ENCODE data around the gene LFNG. TPM values are rescaled to one million over a fixed set of nuclear protein-coding genes. Genes with fewer than 3 reads are reported as not detected.

LFNG gene
- total and polyA plus RNA-seq, 9 of the 15 experiments (the other 6 are each of a cell fraction or from before 2014, with no cell fraction given) = 0.03 to 0.89 (median 0.25) TPM; not detected in 1

- H3K27ac ChIP-seq (ENCODE audit: extremely low read depth, low read depth, low read length) = no peak overlapping the region
- peaks cover 6 to 13% of the 10 kb centered on the region in 2 experiments; a peak in 4 of 5 replicates for H3K4me1 ChIP-seq (replicated peaks in 1 of 2; ENCODE audit: control insufficient read depth in 2 of 2, insufficient read depth in 2 of 2, low read length in 2 of 2)
- intact Hi-C loops (cut with micrococcal nuclease) = no loop called here
- H3K27me3 ChIP-seq (ENCODE audit: control insufficient read depth in 2 of 2, insufficient read depth in 2 of 2, low read length in 2 of 2) = no peaks in the 10 kb centered on the region
- no peak overlapping the region for H3K4me3 ChIP-seq
- no peak for ATAC-seq
- ChIA-PET CTCF (ENCODE audit: low intra/inter-chr PET ratio) (no interaction called here), POLR2A (no interaction called here)
- DNase-seq (ENCODE audit: extremely low read depth in 1 of 4, low spot score in 3 of 4) = no peak
- in situ Hi-C loops (cut with MboI) = no loop called here
- no peak overlapping the region for H3K9ac ChIP-seq (ENCODE audit: insufficient read depth in 1 of 2, low read depth in 2 of 2, low read length in 2 of 2)
- H4K20me1 ChIP-seq (replicated peaks; ENCODE audit: control insufficient read depth, insufficient read depth, low read length) = no peaks in the 10 kb centered on the region
- H3K9me1 ChIP-seq (ENCODE audit: control insufficient read depth, insufficient read depth, low read length) = no peaks in the 10 kb centered on the region
- no peak overlapping the region for H2AFZ ChIP-seq (ENCODE audit: low read depth, low read length)
- no peak overlapping the region for H3K4me2 ChIP-seq (ENCODE audit: insufficient read depth, low read length)
- H3K79me2 ChIP-seq (ENCODE audit: control insufficient read depth, insufficient read depth, low read length) = no peaks in the 10 kb centered on the region
- no peaks in the 10 kb centered on the region for H3K9me3 ChIP-seq (replicated peaks; ENCODE audit: control insufficient read depth, insufficient read depth, low read depth, low read length)
- H3K36me3 ChIP-seq (ENCODE audit: control insufficient read depth, insufficient read depth, low read length) = peaks cover 9% of the 10 kb centered on the region; the same call in 1 of the 3 replicates
- 97% methylated on average over 22 of the region's 56 CpGs for WGBS (ENCODE audit: insufficient coverage, low coverage, missing lambda C conversion rate)
- no TSS peak for BruUV-seq (replicated peaks)
- no peak for FAIRE-seq
- TF ChIP-seq PYGO2 (tag; IDR thresholded peaks at IDR 0.05) = no peak
- TF ChIP-seq ZBTB33 (CRISPR knock-in tag; IDR thresholded peaks at IDR 0.05) = peak; percentile 68
Observed at GRCh38 chr7:2576742-2577491, 57.3 kb downstream of the LFNG start.

Small RNAs within 50 kb of the gene (microRNA-seq; reads per million reads assigned to microRNA genes)
- gene MIR4648 (ENCODE audit: borderline microRNAs expressed) = not detected

Small RNAs within 50 kb of the gene (small RNA-seq; reads per million reads assigned to genes)
- gene MIR4648 = not detected

Other genes starting within 250 kb of the LFNG start
Only the 7 nearest of the 8 such genes appear.
- 334 and 358 TPM in 2 replicates for gene EIF3B, start 164.9 kb upstream of the LFNG start, total RNA-seq (2014; rRNA removed)
- gene EIF3B, start 164.9 kb upstream of the LFNG start, total RNA-seq (2014; rRNA removed; fragmentation: Illumina TruSeq; extraction: Trizol) = 357 and 410 TPM in 2 replicates
- gene EIF3B, start 164.9 kb upstream of the LFNG start, total RNA-seq (2015; rRNA removed; fragmentation: Illumina TruSeq; extraction: Trizol) = 407 and 420 TPM in 2 replicates
- gene EIF3B, start 164.9 kb upstream of the LFNG start, total RNA-seq (2021) = 387 and 416 TPM in 2 replicates
- gene EIF3B, start 164.9 kb upstream of the LFNG start, polyA plus RNA-seq (2011; rRNA removed) = 216 and 279 TPM in 2 replicates
- gene EIF3B, start 164.9 kb upstream of the LFNG start, polyA plus RNA-seq (2014; fragmentation: Illumina TruSeq; extraction: Trizol) = 494 and 496 TPM in 2 replicates
- gene EIF3B, start 164.9 kb upstream of the LFNG start, polyA plus RNA-seq (2014; fragmentation: Nextera tagmentation; extraction: Ambion mirVana) = 10 to 100 TPM; 25.9 to 57.6 TPM
- 263 and 278 TPM in 2 replicates for gene EIF3B, start 164.9 kb upstream of the LFNG start, polyA plus RNA-seq (2014; rRNA removed)
- gene CHST12, start 116.2 kb upstream of the LFNG start, total RNA-seq (2014; rRNA removed) = 8.2 and 8.9 TPM in 2 replicates
- gene CHST12, start 116.2 kb upstream of the LFNG start, total RNA-seq (2014; rRNA removed; fragmentation: Illumina TruSeq; extraction: Trizol) = 0.84 and 1.1 TPM in 2 replicates
- gene CHST12, start 116.2 kb upstream of the LFNG start, total RNA-seq (2015; rRNA removed; fragmentation: Illumina TruSeq; extraction: Trizol) = 4.0 and 4.2 TPM in 2 replicates
- gene CHST12, start 116.2 kb upstream of the LFNG start, total RNA-seq (2021) = 17.3 and 19.8 TPM in 2 replicates
- 3.6 and 6.8 TPM in 2 replicates for gene CHST12, start 116.2 kb upstream of the LFNG start, polyA plus RNA-seq (2011; rRNA removed)
- gene CHST12, start 116.2 kb upstream of the LFNG start, polyA plus RNA-seq (2014; fragmentation: Illumina TruSeq; extraction: Trizol) = 2.1 and 5.7 TPM in 2 replicates
- gene CHST12, start 116.2 kb upstream of the LFNG start, polyA plus RNA-seq (2014; fragmentation: Nextera tagmentation; extraction: Ambion mirVana) = under 1 TPM; 0.18 to 0.24 TPM
- 10.3 and 10.6 TPM in 2 replicates for gene CHST12, start 116.2 kb upstream of the LFNG start, polyA plus RNA-seq (2014; rRNA removed)
- gene GRIFIN, start 43.4 kb upstream of the LFNG start, total RNA-seq (2014; rRNA removed) = not detected in 2 replicates
- gene GRIFIN, start 43.4 kb upstream of the LFNG start, total RNA-seq (2014; rRNA removed; fragmentation: Illumina TruSeq; extraction: Trizol) = not detected in 2 replicates
- gene GRIFIN, start 43.4 kb upstream of the LFNG start, total RNA-seq (2015; rRNA removed; fragmentation: Illumina TruSeq; extraction: Trizol) = not detected in 2 replicates
- not detected in 2 replicates for gene GRIFIN, start 43.4 kb upstream of the LFNG start, total RNA-seq (2021)
- gene GRIFIN, start 43.4 kb upstream of the LFNG start, polyA plus RNA-seq (2011; rRNA removed) = not detected in 2 replicates
- not detected in 2 replicates for gene GRIFIN, start 43.4 kb upstream of the LFNG start, polyA plus RNA-seq (2014; fragmentation: Illumina TruSeq; extraction: Trizol)
- gene GRIFIN, start 43.4 kb upstream of the LFNG start, polyA plus RNA-seq (2014; fragmentation: Nextera tagmentation; extraction: Ambion mirVana) = not detected
- gene GRIFIN, start 43.4 kb upstream of the LFNG start, polyA plus RNA-seq (2014; rRNA removed) = not detected in 2 replicates
- gene BRAT1, start 35.8 kb downstream of the LFNG start, total RNA-seq (2014; rRNA removed) = 48.2 and 53.8 TPM in 2 replicates
- 1.9 and 3.7 TPM in 2 replicates for gene BRAT1, start 35.8 kb downstream of the LFNG start, total RNA-seq (2014; rRNA removed; fragmentation: Illumina TruSeq; extraction: Trizol)
- gene BRAT1, start 35.8 kb downstream of the LFNG start, total RNA-seq (2015; rRNA removed; fragmentation: Illumina TruSeq; extraction: Trizol) = 14.6 and 17.4 TPM in 2 replicates
- gene BRAT1, start 35.8 kb downstream of the LFNG start, total RNA-seq (2021) = 49.6 and 49.8 TPM in 2 replicates
- gene BRAT1, start 35.8 kb downstream of the LFNG start, polyA plus RNA-seq (2011; rRNA removed) = 10.5 and 23.7 TPM in 2 replicates
- gene BRAT1, start 35.8 kb downstream of the LFNG start, polyA plus RNA-seq (2014; fragmentation: Illumina TruSeq; extraction: Trizol) = 5.8 and 20.3 TPM in 2 replicates
- under 1 TPM; 0.13 to 0.31 TPM for gene BRAT1, start 35.8 kb downstream of the LFNG start, polyA plus RNA-seq (2014; fragmentation: Nextera tagmentation; extraction: Ambion mirVana)
- 35.3 and 39.1 TPM in 2 replicates for gene BRAT1, start 35.8 kb downstream of the LFNG start, polyA plus RNA-seq (2014; rRNA removed)
- gene IQCE, start 39.2 kb downstream of the LFNG start, total RNA-seq (2014; rRNA removed) = 7.2 and 8.5 TPM in 2 replicates
- 1.7 and 3.5 TPM in 2 replicates for gene IQCE, start 39.2 kb downstream of the LFNG start, total RNA-seq (2014; rRNA removed; fragmentation: Illumina TruSeq; extraction: Trizol)
- 3.7 and 4.2 TPM in 2 replicates for gene IQCE, start 39.2 kb downstream of the LFNG start, total RNA-seq (2015; rRNA removed; fragmentation: Illumina TruSeq; extraction: Trizol)
- 7.8 and 8.7 TPM in 2 replicates for gene IQCE, start 39.2 kb downstream of the LFNG start, total RNA-seq (2021)
- 3.2 and 5.0 TPM in 2 replicates for gene IQCE, start 39.2 kb downstream of the LFNG start, polyA plus RNA-seq (2011; rRNA removed)
- 4.4 and 6.5 TPM in 2 replicates for gene IQCE, start 39.2 kb downstream of the LFNG start, polyA plus RNA-seq (2014; fragmentation: Illumina TruSeq; extraction: Trizol)
- gene IQCE, start 39.2 kb downstream of the LFNG start, polyA plus RNA-seq (2014; fragmentation: Nextera tagmentation; extraction: Ambion mirVana) = under 1 TPM; 0.18 to 0.28 TPM
- 5.1 and 6.1 TPM in 2 replicates for gene IQCE, start 39.2 kb downstream of the LFNG start, polyA plus RNA-seq (2014; rRNA removed)
- gene TTYH3, start 112.2 kb downstream of the LFNG start, total RNA-seq (2014; rRNA removed) = 1.4 and 1.5 TPM in 2 replicates
- 0.06 and 0.11 TPM in 2 replicates for gene TTYH3, start 112.2 kb downstream of the LFNG start, total RNA-seq (2014; rRNA removed; fragmentation: Illumina TruSeq; extraction: Trizol)
- 0.62 and 0.79 TPM in 2 replicates for gene TTYH3, start 112.2 kb downstream of the LFNG start, total RNA-seq (2015; rRNA removed; fragmentation: Illumina TruSeq; extraction: Trizol)
- gene TTYH3, start 112.2 kb downstream of the LFNG start, total RNA-seq (2021) = 4.9 and 5.5 TPM in 2 replicates
- gene TTYH3, start 112.2 kb downstream of the LFNG start, polyA plus RNA-seq (2011; rRNA removed) = 1.7 and 4.5 TPM in 2 replicates
- 1.1 and 2.0 TPM in 2 replicates for gene TTYH3, start 112.2 kb downstream of the LFNG start, polyA plus RNA-seq (2014; fragmentation: Illumina TruSeq; extraction: Trizol)
- gene TTYH3, start 112.2 kb downstream of the LFNG start, polyA plus RNA-seq (2014; fragmentation: Nextera tagmentation; extraction: Ambion mirVana) = under 1 TPM; 0.01 to 0.04 TPM
- gene TTYH3, start 112.2 kb downstream of the LFNG start, polyA plus RNA-seq (2014; rRNA removed) = 1.1 and 1.9 TPM in 2 replicates
- gene AMZ1, start 168.4 kb downstream of the LFNG start, total RNA-seq (2014; rRNA removed) = not detected in 2 replicates
- gene AMZ1, start 168.4 kb downstream of the LFNG start, total RNA-seq (2014; rRNA removed; fragmentation: Illumina TruSeq; extraction: Trizol) = not detected in 2 replicates
- not detected in 2 replicates for gene AMZ1, start 168.4 kb downstream of the LFNG start, total RNA-seq (2015; rRNA removed; fragmentation: Illumina TruSeq; extraction: Trizol)
- gene AMZ1, start 168.4 kb downstream of the LFNG start, total RNA-seq (2021) = not detected in 2 replicates
- not detected in 2 replicates for gene AMZ1, start 168.4 kb downstream of the LFNG start, polyA plus RNA-seq (2011; rRNA removed)
- gene AMZ1, start 168.4 kb downstream of the LFNG start, polyA plus RNA-seq (2014; fragmentation: Illumina TruSeq; extraction: Trizol) = not detected in 2 replicates
- not detected for gene AMZ1, start 168.4 kb downstream of the LFNG start, polyA plus RNA-seq (2014; fragmentation: Nextera tagmentation; extraction: Ambion mirVana)
- not detected in 2 replicates for gene AMZ1, start 168.4 kb downstream of the LFNG start, polyA plus RNA-seq (2014; rRNA removed)